A204.1 (cell line): ENCODE results near the gene PROC.

Experiments used
- FAIRE-seq: peaks from 2 replicates; lab custom pipeline; 2012; peaks lifted over from hg19 to GRCh38; lab: Jason Lieb, UNC

The PROC gene

GRCh38 chr2:127463155-127463991 is 45.1 kb downstream of the PROC start:
- FAIRE-seq, result no peak

DNA sequence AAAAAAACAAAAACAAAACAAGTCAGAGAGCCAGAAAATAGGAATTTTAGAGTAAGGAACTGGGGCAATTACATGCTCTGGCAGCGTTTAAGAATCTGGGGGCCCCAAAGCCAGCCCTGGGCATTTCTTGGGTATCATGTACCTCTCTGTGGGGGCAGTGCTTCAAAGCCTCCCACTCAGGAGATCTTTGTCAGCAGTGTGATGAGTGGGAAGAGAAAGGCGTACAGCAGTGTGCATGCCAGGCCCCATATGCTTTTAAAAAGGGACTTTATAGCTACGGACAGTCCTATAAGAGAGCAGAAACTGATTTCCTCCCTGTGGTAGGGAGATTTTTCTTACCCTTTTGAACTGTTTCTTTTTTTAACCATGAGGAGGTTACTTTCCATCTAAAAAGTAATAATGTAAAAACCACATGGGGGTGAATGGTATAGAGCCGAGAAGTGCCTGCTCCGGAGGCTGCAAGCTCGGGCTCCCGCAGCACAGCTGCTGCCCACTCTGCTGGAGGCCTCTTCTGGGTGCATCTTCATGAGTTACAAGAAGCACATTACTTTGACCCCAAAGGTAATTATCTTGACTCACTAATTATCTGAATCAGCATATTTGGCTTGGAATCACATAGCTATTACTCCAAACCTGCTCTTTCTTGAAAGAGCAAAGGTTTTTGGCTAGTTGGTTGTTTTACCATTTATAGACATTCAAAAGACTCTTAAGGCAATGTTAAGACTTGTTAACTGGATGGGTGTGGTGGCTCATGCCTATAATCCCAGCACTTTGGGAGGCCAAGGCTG is 46.4 kb downstream of the PROC start:
- no peak for FAIRE-seq

DNA sequence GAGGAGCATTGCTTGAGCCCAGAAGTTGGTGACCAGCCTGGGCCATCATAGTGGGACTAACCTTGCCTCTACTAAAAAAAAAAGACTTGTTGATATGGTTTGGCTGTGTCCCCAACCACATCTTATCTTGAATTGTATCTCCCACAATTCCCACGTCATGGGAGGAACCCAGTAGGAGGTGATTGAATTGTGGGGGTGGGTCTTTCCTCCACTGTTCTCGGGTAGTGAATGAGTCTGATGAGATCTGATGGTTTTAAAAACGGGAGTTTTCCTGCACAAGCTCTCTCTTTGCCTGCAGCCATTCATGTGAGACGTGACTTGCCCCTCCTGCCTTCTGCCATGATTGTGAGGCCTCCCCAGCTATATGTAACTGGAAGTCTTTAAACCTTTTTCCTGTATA is 47.0 kb downstream of the PROC start:
- FAIRE-seq, result no peak

- no peak for FAIRE-seq
These were observed 50.8 kb downstream of the PROC start for GRCh38 chr2:127469051-127469450.

DNA sequence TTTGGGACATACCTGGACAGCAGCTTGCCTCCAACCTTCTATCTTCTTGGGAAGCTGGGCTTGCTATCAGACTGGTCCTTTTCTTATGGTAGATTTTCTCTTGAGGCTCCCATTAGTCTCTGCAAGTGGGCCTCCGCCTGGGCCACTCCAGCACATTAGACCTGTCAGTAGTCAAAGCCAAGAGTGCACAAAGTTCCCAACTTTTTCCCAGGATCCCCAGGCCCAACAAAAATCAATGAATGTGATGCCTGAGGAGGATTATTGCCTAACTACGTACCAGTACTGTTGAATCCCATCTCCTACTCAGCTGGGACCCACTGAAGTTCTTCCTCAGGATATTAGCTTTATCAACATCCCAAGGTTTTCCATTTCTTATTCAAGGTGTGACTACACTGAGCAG is 51.7 kb downstream of the PROC start:
- no peak for FAIRE-seq

GRCh38 chr2:127471286-127471988 is 53.2 kb downstream of the PROC start:
- FAIRE-seq, result no peak

GRCh38 chr2:127472268-127472667 is 54.0 kb downstream of the PROC start:
- FAIRE-seq, result no peak

DNA sequence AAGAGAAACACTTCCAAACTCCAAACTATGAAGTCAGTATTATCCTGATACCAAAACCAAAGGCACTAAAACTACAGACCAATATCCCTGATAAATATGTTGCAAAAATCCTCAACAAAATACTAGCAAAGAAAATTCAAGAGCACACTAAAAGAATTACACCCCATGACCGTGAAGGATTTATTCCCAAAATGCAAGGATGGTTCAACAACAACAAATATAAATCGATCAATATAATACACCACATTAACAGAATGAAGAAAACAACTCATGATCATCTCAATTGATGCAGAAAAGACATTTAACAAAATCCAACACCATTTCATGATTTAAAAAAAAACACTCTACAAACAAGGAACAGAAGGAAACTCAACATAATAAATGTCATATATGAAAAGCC is 57.6 kb downstream of the PROC start:
- no peak for FAIRE-seq
